ENCODE data around the gene TPRG1.

TPRG1 gene

GRCh38 chr3:189148081-189148507 is 23.7 kb upstream of the TPRG1 start:
- peak; percentile 86 for TF ChIP-seq CTCF (IDR thresholded peaks at IDR 0.05)

- no peak for TF ChIP-seq CTCF (IDR thresholded peaks at IDR 0.05)
Observed at GRCh38 chr3:189149203-189149602, 22.6 kb upstream of the TPRG1 start.

DNA sequence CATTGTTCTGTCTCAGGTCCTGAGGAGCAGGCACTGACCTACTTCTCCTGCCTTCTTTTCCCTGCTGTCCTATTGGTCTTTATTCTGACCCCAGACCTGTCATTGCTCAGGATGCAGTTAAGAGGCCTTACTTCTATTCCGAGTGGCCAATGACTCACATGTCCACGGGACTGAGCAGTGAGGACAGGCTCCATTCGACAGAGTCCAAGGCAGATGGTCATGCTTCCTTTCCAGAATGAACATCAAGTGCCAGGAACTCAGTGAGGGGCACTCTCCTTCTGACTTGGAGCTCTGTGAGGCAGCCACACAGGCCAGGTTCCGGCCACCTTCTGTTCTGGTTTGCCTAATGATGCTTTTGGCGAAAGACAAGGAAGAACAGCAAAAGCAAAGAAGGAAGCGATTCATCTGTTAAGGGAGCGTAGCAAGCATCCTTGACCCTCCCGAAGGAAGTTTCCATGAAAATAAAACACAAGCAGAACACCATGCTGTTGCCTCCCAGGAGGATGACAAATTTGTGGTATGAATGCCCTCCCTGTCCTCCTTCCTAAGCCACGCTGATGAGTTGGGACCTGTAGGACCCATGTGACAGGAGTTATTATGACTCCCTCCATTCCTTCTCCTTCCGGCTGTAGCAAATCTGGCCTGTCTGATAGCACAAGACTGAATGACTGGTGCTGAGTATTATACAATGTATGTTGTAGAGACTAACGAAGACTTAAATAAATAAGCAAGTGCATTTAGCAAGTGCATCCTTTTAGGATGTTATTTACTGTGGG is 14.4 kb upstream of the TPRG1 start:
- TF ChIP-seq CTCF (IDR thresholded peaks at IDR 0.05) = no peak

- no peak for TF ChIP-seq CTCF (IDR thresholded peaks at IDR 0.05)
Observed at GRCh38 chr3:189158034-189158433, 13.7 kb upstream of the TPRG1 start.

DNA sequence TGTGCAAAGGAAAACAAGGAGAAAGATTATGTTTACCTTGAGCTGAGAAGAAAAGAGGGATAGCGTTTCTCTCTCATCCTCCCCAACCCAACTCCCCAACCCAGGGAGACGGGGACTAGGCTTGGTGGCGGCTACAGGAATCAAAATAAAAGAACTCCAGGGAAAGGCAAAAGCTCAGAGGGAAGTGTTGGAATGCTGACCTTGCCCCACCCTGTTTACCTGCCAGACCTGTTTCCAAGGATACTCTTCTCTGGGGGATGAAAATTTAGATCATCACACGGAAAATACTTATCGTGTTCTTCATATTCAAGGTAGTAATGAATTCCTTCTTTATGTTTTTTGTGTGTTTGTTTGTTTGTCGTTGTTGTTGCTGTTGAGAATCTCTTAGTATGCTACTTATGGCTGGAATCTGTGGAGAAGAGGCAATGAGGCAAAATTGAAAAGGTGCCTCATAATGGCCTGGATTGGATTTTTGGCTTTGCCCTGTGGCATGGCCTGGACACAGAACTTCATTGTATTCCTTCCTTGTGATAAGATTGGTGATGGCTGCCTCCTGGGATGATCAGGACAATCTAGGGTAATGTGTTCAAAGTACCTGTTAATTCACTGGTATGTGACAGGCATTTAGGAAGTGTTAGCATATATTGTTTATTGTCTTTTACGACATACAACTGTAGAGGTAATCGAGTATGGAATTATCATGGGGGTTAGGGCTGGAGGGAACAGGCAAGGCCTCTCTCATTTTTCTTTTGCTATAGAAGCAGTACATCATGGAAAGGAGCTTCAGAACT is 11.1 kb upstream of the TPRG1 start:
- TF ChIP-seq CTCF (IDR thresholded peaks at IDR 0.05) = no peak

DNA sequence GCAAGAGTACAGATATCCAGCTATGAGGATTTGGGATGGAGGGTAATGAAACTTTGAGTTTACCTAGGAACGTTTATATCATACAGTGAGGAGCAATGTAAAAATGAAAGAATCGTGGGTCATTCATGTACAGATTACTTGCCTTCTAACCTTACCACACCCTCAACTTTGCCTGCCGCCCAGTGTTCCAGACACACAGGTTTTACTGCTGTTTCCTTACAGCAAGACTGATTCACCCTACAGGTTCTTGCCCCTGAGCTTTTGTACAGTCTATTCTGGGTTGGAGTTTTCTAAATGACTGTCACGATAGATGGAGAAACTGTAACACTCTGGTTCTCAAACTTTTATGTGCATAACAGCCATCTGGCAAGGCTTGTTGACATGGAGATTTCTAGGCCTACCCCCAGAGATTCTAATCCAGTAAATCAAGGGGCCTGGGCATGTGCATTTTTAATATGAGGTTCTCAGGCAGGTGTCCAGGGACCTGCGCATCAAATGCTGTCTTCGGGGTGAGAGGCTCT is 6.6 kb upstream of the TPRG1 start:
- no peak for TF ChIP-seq CTCF (IDR thresholded peaks at IDR 0.05)

DNA sequence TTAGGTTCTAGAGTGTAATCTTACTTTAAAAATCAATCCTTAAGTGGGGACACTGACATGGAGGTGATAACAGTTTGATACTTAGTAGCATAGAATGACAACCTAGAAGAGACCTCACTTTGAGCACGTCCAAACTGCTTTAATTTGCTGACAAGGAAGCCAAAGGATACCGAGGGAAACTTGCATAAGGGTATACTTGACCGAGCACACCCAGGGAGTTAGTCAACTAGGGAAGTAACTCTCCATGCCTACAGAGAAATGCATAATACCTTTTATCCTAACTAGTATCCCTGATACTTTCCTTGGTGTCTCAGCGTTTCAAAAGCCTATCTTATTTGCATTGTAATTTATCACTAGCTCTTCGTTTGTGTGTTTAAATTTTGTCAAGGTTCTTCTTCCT is 5.5 kb upstream of the TPRG1 start:
- no peak for TF ChIP-seq CTCF (IDR thresholded peaks at IDR 0.05)

All from LNCAP (cell line).